Smooth muscle cell (in vitro differentiated cells): Measurements from ENCODE around the gene BPIFB3. TPM values are rescaled to one million over a fixed set of nuclear protein-coding genes. Genes with fewer than 3 reads are reported as not detected.

Experiments used
- DNase-seq: peaks from one replicate; lab custom pipeline; 2025; ENCODE audit not compliant: unreplicated experiment; lab: John Stamatoyannopoulos, UW
- H2AFZ ChIP-seq: fragments of 200-600 bp; sonication (generic); 2 replicates; pipeline ENCODE4 v1.6.0; 2016; ENCODE audit warnings: antibody characterized with exemption, low read depth, mild to moderate bottlenecking
- H3F3A ChIP-seq: fragments of 200-600 bp; sonication (generic); 2 replicates; pipeline ENCODE4 v1.6.0; 2017; ENCODE audit warnings: antibody characterized with exemption, low read depth
- H3K27ac ChIP-seq: fragments of 200-600 bp; sonication (generic); 2 replicates; pipeline ENCODE4 v1.5.1; 2016; ENCODE audit warnings: low read depth, mild to moderate bottlenecking
- H3K27me3 ChIP-seq: fragments of 200-600 bp; sonication (generic); 2 replicates; pipeline ENCODE4 v1.6.1; 2016; ENCODE audit warnings: low read depth, mild to moderate bottlenecking
- H3K36me3 ChIP-seq: fragments of 200-600 bp; sonication (generic); 2 replicates; pipeline ENCODE4 v1.5.1; 2016; ENCODE audit warnings: low read depth
- H3K4me1 ChIP-seq: fragments of 200-600 bp; sonication (generic); 2 replicates; pipeline ENCODE4 v1.5.1; 2016; ENCODE audit warnings: low read depth
- H3K4me2 ChIP-seq: fragments of 200-600 bp; sonication (generic); 2 replicates; pipeline ENCODE4 v1.6.0; 2016; ENCODE audit warnings: mild to moderate bottlenecking
- H3K4me3 ChIP-seq: fragments of 200-600 bp; sonication (generic); 2 replicates; pipeline ENCODE4 v1.5.1; 2016; ENCODE audit warnings: mild to moderate bottlenecking
- H3K79me2 ChIP-seq: fragments of 200-600 bp; sonication (generic); 2 replicates; pipeline ENCODE4 v1.6.0; 2016; ENCODE audit warnings: low read depth, mild to moderate bottlenecking
- H3K9ac ChIP-seq: fragments of 200-600 bp; sonication (generic); 2 replicates; pipeline ENCODE4 v1.6.0; 2016; ENCODE audit warnings: low read depth
- H3K9me3 ChIP-seq: fragments of 200-600 bp; sonication (generic); replicated peaks from 2 replicates; pipeline ENCODE4 v1.5.1; 2016; ENCODE audit warnings: low read depth
- H4K20me1 ChIP-seq: fragments of 200-600 bp; sonication (generic); 2 replicates; pipeline ENCODE4 v1.6.0; 2016; ENCODE audit warnings: low read depth
- CTCF ChIP-seq: fragments of 200-600 bp; sonication (generic); IDR thresholded peaks from 2 replicates; pipeline ENCODE4 v1.5.1; 2017; ENCODE audit warnings: borderline replicate concordance, mild to moderate bottlenecking, antibody characterized with exemption; ENCODE audit not compliant: insufficient read depth, poor library complexity, severe bottlenecking
- WGBS: methylation state at CpG from one replicate; pipeline ENCODE4 v1.1.7; 2016; ENCODE audit warnings: low lambda C conversion rate; 5-methylcytosine and 5-hydroxymethylcytosine counted together
- polyA plus RNA-seq: library from polyadenylated mRNA; unstranded; fragments of >200 nt; fragmentation: Nextera tagmentation; extraction: Ambion mirVana; gene quantifications from 2 replicates; pipeline ENCODE4 v1.2.1, GENCODE V29; 2016
- total RNA-seq: library from RNA; depleted of rRNA; stranded (reverse); fragments of >200 nt; gene quantifications from 2 replicates; pipeline ENCODE4 v1.2.3, GENCODE V29; 2014

BPIFB3 gene
- total and polyA plus RNA-seq, 2 experiments from 2014 or later, result not detected

GRCh38 chr20:33014336-33015113 is 39.2 kb upstream of the BPIFB3 start:
- H3K27me3 ChIP-seq, result peaks cover 34% of the 10 kb centered on the region
- no peak overlapping the region for H3K4me3 ChIP-seq
- H3F3A ChIP-seq, result no peaks in the 10 kb centered on the region
- no peak overlapping the region for H3K4me2 ChIP-seq
- no peak overlapping the region for H2AFZ ChIP-seq
- H3K9me3 ChIP-seq, result no peaks in the 10 kb centered on the region
- H3K4me1 ChIP-seq, result no peaks in the 10 kb centered on the region
- no peak for TF ChIP-seq CTCF
- no peaks in the 10 kb centered on the region for H3K36me3 ChIP-seq
- H3K79me2 ChIP-seq, result no peaks in the 10 kb centered on the region
- no peak for DNase-seq
- H4K20me1 ChIP-seq, result no peaks in the 10 kb centered on the region
- 37% methylated on average over 16 of the region's 16 CpGs for WGBS
- H3K9ac ChIP-seq, result no peak overlapping the region
- H3K27ac ChIP-seq, result no peak overlapping the region

- no peaks in the 10 kb centered on the region for H3K9me3 ChIP-seq
- H3K4me2 ChIP-seq, result no peak overlapping the region
- H2AFZ ChIP-seq, result no peak overlapping the region
- TF ChIP-seq CTCF, result no peak
- no peak overlapping the region for H3K27ac ChIP-seq
- no peaks in the 10 kb centered on the region for H3K4me1 ChIP-seq
- peaks cover 34% of the 10 kb centered on the region for H3K27me3 ChIP-seq
- H3K79me2 ChIP-seq, result no peaks in the 10 kb centered on the region
- H3K36me3 ChIP-seq, result no peaks in the 10 kb centered on the region
- 73% methylated on average over 10 of the region's 10 CpGs for WGBS
- H3K9ac ChIP-seq, result no peak overlapping the region
- no peak overlapping the region for H3K4me3 ChIP-seq
- no peaks in the 10 kb centered on the region for H3F3A ChIP-seq
- no peaks in the 10 kb centered on the region for H4K20me1 ChIP-seq
- no peak for DNase-seq
Observed at GRCh38 chr20:33015114-33015484, 38.6 kb upstream of the BPIFB3 start.

GRCh38 chr20:33015700-33016580 is 37.8 kb upstream of the BPIFB3 start:
- H3K4me2 ChIP-seq, result no peak overlapping the region
- TF ChIP-seq CTCF, result no peak
- no peaks in the 10 kb centered on the region for H3K36me3 ChIP-seq
- no peak for DNase-seq
- H3K4me1 ChIP-seq, result no peaks in the 10 kb centered on the region
- H3K4me3 ChIP-seq, result no peak overlapping the region
- H3K27ac ChIP-seq, result no peak overlapping the region
- no peaks in the 10 kb centered on the region for H3F3A ChIP-seq
- no peak overlapping the region for H2AFZ ChIP-seq
- H3K9ac ChIP-seq, result no peak overlapping the region
- no peaks in the 10 kb centered on the region for H3K9me3 ChIP-seq
- H3K79me2 ChIP-seq, result no peaks in the 10 kb centered on the region
- WGBS, result 87% methylated on average over 15 of the region's 15 CpGs
- no peaks in the 10 kb centered on the region for H4K20me1 ChIP-seq
- H3K27me3 ChIP-seq, result peaks cover 34% of the 10 kb centered on the region
